ACHN (cell line): ENCODE measurements around the gene TBC1D22A.

Source experiments
- DNase-seq: peaks from one replicate; pipeline ENCODE4 v3.0.0-alpha.2; 2015
- in situ Hi-C: cut with HindIII; loops from 2 replicates; pipeline ENCODE4 v1.10.0; 2017; ENCODE audit warnings: low sequenced_read_pairs, low pct_ligation_motif_present, low pct_unique_long_range_greater_than_20kb

Gene TBC1D22A

DNA sequence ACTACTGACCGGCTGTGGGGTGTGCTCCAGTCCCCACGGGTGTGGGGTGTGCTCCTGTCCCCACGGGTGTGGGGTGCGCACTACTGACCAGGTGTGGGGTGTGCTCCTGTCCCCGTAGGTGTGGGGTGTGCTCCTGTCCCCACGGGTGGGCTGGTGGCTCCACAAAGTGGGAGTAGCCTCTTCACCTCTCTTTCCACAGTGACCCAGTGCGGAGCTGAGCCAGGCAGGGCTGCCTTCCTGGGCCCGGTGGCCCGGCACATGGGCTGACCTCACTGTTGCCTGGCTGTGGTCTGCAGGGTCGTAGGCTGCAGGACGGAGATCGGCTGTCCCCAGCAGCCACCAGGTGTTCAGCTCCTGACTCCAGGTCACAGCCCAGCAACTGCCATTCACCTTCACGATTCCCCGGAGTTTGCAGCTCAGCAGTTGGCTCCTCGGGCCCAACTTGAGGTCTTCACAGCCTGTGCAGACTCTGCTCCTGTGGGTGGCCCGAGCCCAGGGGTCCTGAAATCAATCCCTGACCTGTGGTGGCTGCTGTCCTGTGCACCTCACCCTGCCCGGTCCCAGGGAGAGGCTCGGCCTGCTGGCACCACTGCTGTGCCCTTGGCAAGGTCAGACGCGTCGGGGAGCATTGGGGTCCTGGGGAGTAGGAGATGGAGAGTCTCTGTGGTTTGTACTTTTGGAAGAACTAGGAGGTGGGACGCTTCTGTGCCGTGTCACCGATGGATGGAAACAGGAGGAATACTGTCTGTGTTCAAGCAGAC lies 414.3 kb downstream of the TBC1D22A start:
- in situ Hi-C loops: no loop called here

GRCh38 chr22:47177334-47177815 lies 414.9 kb downstream of the TBC1D22A start:
- DNase-seq: no peak
- in situ Hi-C loops: no loop called here

More for the DNA sequence above, 414.3 kb downstream of the TBC1D22A start:
- DNase-seq: no peak

- DNase-seq: no peak
- in situ Hi-C loops: no loop called here
Measured at GRCh38 chr22:47178339-47178738, 415.9 kb downstream of the TBC1D22A start.

GRCh38 chr22:47180796-47181195 lies 418.3 kb downstream of the TBC1D22A start:
- in situ Hi-C loops: no loop called here
- DNase-seq: no peak

DNA sequence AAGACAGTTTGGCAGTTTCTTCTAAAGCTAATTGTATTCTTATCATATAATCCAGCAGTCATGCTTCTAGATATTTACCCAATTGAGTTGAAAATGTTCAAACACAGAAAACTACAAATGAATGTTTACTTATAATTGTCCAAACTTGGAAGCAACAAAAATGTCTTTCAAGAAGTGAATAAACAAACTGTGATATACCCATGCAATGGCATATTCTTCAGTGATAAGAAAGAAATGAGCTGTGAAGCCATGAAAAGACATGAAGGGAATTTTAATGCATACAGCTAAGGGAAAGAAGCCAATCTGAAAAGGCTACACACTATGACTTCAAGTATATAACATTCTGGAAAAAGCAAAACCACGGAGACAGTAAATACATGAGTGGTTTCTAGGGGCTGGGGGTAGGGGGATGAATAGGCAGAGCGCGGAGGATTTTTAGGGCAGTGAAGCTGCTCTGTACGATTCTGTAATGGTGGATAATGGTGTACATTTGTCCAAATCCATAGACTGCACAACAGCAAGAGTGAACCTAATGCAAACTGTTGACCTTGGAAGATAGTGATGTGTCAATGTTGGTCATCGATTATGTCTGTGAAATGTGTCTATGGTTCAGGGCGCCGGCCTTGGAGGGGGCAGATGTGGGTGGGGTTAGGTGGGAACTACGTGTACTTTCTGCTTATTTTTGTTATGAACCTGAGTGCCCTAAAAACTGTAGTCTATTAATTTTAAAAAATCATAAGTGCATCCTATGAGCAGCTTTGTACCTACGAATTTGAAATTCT lies 424.9 kb downstream of the TBC1D22A start:
- in situ Hi-C loops: no loop called here

GRCh38 chr22:47188261-47189055 lies 426.0 kb downstream of the TBC1D22A start:
- in situ Hi-C loops: no loop called here
- no peak for DNase-seq

More for the DNA sequence above, 424.9 kb downstream of the TBC1D22A start:
- no peak for DNase-seq

DNA sequence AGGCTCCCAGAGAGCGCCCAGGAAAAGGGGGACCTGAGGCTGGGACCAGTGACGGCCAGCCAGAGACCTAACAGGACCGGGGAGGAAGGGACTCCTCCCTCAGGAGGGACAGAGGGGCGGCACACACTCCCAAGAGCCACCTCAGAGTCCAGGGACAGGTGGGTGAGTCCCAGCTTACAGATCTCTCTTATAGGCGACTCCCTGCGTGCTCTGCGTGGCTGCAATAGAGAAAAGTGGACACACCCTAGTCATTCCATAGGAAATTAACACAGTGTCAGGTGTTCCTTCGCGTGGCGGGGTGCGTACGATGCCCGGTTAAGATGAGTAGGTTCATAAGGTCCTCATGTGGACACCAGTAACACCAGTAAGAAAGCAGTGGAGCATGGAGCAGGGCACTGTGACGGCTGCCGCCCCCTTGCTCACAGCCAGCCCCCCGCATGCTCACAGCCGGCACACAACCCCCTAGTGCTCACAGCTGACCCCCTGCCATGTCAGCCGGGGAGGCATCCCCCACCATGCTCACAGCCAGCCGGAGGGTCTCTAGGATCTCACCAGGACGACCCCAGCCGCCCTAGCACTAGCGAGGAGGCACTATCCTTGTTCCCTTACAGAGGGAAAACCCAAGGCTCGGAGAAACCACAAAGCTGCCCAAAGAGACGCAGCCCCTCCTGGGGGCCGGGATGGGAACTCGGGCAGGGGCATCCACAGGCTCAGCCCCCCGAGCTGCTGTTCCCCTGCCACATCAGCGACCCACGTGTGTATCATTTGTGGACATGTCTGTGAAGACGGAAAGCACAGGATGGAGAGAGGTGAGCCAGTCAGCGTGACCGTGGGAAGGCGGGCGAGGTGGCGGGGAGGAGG lies 426.8 kb downstream of the TBC1D22A start:
- no peak for DNase-seq
- in situ Hi-C loops: no loop called here

DNA sequence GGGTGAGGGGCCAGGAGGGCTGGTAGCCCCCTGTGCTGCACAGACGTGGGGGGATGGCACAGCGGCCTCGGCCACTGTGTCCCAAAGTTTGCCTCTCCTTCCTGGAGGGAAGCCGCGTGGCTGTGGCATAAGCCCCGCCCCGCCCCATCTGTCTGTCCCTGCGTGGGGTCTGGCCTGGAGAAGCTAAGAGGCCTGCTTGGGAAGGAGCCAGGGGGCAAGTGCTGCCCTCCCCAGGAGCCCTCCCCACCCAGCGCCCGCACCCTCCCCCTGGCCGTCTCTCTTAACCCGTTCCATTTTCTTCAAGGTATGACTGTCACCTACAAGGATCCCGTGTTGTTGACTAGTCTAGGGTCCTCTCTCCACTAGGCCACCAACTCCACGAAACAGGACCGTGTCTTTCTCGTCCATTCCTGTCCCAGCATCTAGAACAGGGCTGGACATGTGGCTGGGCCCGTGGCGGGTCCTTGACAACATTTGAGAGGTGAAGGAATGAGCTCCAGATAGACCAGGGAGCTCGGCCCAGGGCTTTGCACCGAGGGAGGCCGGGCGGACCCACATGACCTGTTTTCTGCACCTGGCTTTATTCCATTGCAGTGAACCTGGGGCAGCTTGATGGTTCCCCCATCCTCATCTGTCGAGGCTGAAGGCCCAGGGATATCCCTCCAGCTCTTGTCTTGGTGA lies 428.0 kb downstream of the TBC1D22A start:
- in situ Hi-C loops: no loop called here
- DNase-seq: no peak

DNA sequence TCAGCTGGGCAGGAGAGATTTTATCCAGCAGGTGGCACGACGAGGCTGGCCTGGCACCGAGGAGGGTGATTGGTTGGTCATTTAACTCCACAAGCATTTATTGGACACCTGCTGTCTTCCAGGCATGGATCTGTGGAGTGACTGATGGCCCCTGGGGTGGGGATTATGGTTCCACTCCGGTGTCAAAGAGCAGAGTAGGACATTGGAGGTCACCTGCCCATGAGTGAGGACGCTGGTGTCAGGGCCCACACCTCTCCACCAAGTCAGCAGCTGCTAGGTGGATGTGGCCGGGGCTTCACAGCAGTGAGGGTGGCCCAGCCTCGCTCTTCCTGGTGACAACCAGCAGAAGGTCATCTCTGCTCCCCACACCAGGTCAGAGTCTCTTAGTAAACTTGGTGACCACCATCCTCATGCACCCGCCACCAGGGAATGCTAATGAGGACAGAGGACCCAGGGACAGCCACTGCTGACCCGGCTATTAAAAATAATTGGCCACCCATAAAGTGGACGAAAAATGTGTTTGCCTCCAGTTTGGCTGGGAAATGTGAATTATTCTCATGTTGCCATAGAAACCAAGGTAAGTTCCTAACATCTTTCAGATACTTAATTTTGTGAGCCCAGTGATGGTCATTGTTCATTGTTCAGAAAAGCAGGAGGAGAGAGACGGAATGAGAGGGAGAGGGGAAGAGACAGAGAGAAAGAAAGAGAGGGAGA lies 428.7 kb downstream of the TBC1D22A start:
- no peak for DNase-seq

DNA sequence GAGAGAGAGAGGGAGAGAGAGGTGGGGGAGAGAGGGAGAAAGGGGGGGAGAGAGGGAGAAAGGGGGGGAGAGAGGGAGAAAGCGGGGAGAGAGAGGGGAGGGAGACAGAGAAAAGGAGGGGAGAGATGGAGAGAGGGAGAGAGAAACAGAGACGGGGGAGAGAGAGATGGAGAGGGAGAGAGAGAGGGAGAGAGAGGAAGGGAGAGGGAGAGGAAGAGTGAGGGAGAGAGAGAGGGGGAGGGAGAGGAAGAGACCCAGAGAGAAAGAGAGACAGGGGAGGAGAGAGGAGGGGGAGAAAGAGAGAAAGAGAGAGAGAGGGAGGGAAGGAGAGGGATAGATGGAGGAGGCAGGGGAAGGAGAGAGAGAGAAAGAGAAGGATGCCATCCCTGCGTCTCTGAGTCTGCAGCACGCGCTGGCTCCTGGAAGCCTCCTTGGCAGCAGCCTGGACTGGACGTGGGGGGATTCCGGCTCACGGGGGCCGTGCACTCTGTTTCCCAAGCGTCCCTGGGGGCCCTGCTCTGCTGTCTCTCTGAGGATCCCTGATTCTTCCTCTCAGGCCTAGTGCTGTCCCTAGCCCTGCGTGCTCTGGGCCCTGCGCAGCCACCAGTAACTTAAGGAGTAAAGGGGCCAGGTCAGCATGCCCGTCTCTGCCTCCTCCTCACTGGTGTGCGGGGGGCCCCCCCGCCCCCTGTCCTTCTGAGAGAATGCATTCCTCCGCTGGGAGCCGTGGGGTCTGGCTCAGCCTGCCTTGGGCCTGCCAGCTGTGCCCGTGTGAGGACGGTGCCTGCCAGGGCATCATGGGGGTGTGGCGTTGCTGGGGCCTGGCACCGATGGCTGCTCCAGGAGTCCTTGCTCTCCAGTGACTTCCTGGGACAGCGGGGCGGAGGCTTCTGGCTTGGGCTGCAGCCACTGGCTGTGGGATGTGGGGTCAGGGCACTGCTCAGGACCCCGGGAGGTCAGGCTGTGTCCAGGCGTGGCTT lies 429.5 kb downstream of the TBC1D22A start:
- DNase-seq: no peak
- in situ Hi-C loops: no loop called here

More for the DNA sequence above, 428.7 kb downstream of the TBC1D22A start:
- in situ Hi-C loops: no loop called here

GRCh38 chr22:47192651-47193437 lies 430.4 kb downstream of the TBC1D22A start:
- no peak for DNase-seq
- in situ Hi-C loops: no loop called here

- in situ Hi-C loops: no loop called here
- DNase-seq: no peak
Measured at GRCh38 chr22:47193606-47194329, 431.3 kb downstream of the TBC1D22A start.

GRCh38 chr22:47194476-47195155 lies 432.2 kb downstream of the TBC1D22A start:
- no peak for DNase-seq
- in situ Hi-C loops: no loop called here

DNA sequence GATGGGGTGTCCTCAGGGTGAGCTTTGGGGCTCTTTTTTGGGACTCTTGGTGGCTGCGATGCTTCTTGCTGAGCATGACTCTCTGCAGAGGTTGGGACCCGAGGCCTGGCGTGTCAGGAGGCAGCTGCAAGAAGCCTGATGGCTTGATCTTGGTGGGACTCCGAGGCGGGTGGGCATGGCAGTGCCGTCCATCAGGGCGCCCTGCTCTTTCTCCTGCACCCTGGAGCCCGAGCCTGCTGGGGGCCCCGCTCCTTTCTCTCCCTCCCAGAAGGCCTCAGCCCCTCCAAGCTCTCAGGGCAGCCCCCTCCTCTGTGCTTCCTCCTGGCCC lies 432.7 kb downstream of the TBC1D22A start:
- in situ Hi-C loops: no loop called here
- no peak for DNase-seq
